PC-3 (cell line): Measurements from ENCODE around the gene SP4.

Experiments
- EZH2 ChIP-seq: fragments of 300-600 bp; sonication (generic); IDR thresholded peaks from one replicate; pipeline ENCODE4 v1.6.1; 2017; ENCODE audit warnings: antibody characterized with exemption, mild to moderate bottlenecking, low read length; ENCODE audit not compliant: unreplicated experiment
- EZH2phosphoT487 ChIP-seq: fragments of 300-600 bp; sonication (generic); IDR thresholded peaks from 2 replicates; pipeline ENCODE4 v1.6.1; 2018; ENCODE audit warnings: mild to moderate bottlenecking, antibody characterized with exemption, low read length, borderline replicate concordance
- TF ChIP-seq, protein P1 (sequence below): fragments of 300-600 bp; sonication (generic); conservative IDR thresholded peaks from 2 replicates; pipeline ENCODE4 v1.5.1; 2017; ENCODE audit warnings: antibody characterized with exemption, low read depth, mild to moderate bottlenecking, low read length

DNA sequence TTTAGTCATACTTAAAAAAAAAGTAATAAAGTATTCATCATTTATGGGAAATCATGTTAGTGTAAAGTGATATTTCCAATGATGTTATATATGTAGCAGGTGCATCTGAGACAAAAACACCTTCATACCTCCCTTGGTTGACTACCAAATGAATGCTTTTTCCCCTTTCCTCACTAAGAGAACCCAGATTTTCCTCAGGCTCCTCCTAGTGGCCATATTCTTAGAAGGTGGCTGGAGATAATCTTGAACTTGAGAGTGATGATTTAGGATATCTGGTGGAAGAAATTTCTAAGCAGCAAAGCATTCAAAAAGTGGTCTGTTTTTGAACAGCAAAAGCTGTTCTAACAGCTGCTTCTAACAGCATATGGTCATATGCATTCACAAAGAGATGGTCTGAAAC, 98.1 kb downstream of the SP4 start:
- TF ChIP-seq, protein P1, sequence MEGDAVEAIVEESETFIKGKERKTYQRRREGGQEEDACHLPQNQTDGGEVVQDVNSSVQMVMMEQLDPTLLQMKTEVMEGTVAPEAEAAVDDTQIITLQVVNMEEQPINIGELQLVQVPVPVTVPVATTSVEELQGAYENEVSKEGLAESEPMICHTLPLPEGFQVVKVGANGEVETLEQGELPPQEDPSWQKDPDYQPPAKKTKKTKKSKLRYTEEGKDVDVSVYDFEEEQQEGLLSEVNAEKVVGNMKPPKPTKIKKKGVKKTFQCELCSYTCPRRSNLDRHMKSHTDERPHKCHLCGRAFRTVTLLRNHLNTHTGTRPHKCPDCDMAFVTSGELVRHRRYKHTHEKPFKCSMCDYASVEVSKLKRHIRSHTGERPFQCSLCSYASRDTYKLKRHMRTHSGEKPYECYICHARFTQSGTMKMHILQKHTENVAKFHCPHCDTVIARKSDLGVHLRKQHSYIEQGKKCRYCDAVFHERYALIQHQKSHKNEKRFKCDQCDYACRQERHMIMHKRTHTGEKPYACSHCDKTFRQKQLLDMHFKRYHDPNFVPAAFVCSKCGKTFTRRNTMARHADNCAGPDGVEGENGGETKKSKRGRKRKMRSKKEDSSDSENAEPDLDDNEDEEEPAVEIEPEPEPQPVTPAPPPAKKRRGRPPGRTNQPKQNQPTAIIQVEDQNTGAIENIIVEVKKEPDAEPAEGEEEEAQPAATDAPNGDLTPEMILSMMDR, result peak; percentile 51
- no peak for TF ChIP-seq EZH2
- TF ChIP-seq EZH2phosphoT487, result no peak
